Pancreas (tissue), 10 donors: Measurements from ENCODE around the gene TTC31. TPM values are rescaled to one million over a fixed set of nuclear protein-coding genes. Genes with fewer than 3 reads are reported as not detected.

ENCODE experiments used
- ATAC-seq, 4 donors: fragments of 200-7000 bp; cut with Tn5 transposase; one replicate each; pipeline versions ENCODE4 v1.8.0 to v1.9.1; 2020; ENCODE audit warnings: mild to moderate bottlenecking in 4 of 4, moderate library complexity in 4 of 4
- DNase-seq, 6 donors: peaks; one replicate each; pipeline ENCODE4 v3.0.0-alpha.2; 2020
- FAIRE-seq: peaks from 2 replicates; lab custom pipeline; 2012; peaks lifted over from hg19 to GRCh38; lab: Jason Lieb, UNC
- H3K27ac ChIP-seq, 4 donors: fragments of 200-600 bp; sonication (generic); 1 replicate in 3 of 4; 2 replicates in 1 of 4; pipeline versions ENCODE4 v1.5.0 to v1.8.0; 2020
- H3K27me3 ChIP-seq, 4 donors: fragments of 200-600 bp; one replicate each; pipeline ENCODE4 v1.8.0; 2021
- H3K36me3 ChIP-seq, 3 donors: fragments of 200-600 bp; sonication (generic) in 1 of 3; one replicate each; pipeline versions ENCODE4 v1.5.0 to v1.8.0; 2020 to 2021
- H3K4me1 ChIP-seq, 3 donors: fragments of 200-600 bp; one replicate each; pipeline ENCODE4 v1.8.0; 2021
- H3K4me3 ChIP-seq, 4 donors: fragments of 200-600 bp; sonication (generic) in 2 of 4; one replicate each; pipeline versions ENCODE4 v1.5.0 to v1.8.0; 2020 to 2021
- H3K9me3 ChIP-seq, 4 donors: fragments of 200-600 bp; one replicate each; pipeline ENCODE4 v1.8.0; 2021
- WGBS, 2 donors: extraction: QIAGEN DNeasy Blood & Tissue Kit; methylation state at CpG; one replicate each; pipeline ENCODE4 v1.1.7; 2013; 5-methylcytosine and 5-hydroxymethylcytosine counted together
- intact Hi-C, 3 donors: fragments of 100-400 bp; cut with DNase I; formaldehyde crosslinking; loops; one replicate each; pipeline versions ENCODE4 v1.11.1 to v1.14.2; 2022
- polyA plus RNA-seq, 2 donors: library from polyadenylated mRNA; stranded (reverse); fragments of 200-250 nt; gene quantifications; one replicate each; pipeline ENCODE4 v1.2.3, GENCODE V29; 2013
- total RNA-seq, 6 donors: library from RNA; stranded (reverse); fragmentation: NEBNext Ultra II Directional in 4 of 6; extraction: Animal tissue kit (Norgen Biotek cat#: 25700) in 4 of 6; gene quantifications; one replicate each; pipeline versions ENCODE4 v1.2.1 to v1.2.4, GENCODE V29; 2021 to 2023
- TF ChIP-seq, protein P1 (sequence below), 4 donors: fragments of 200-600 bp; sonication (generic) in 3 of 4; IDR thresholded peaks; one replicate each; pipeline versions ENCODE4 v1.5.0 to v1.8.0; 2021; ENCODE audit warnings: antibody characterized with exemption in 4 of 4
- donor health status: healthy with polysubstance abuse.
- donor health status: DM: no; HTN: no; CAD: no; lungs with moderate emphysema.
- donor health status: DM: no; HTN: no; CAD: no.
- donor health status: control.
- donor health status: control.
- donor health status: Bipolar disorder and iron deficiency.
- donor health status: DM: yes; HTN: yes; CAD: no.
- donor health status: DM: no; HTN: no; CAD: no.
- donor health status: DM: no; HTN: no; CAD: no.
- donor health status: DM: yes; HTN: yes; CAD: no.

The TTC31 gene
- total and polyA plus RNA-seq, 8 donors, result 10.1 to 21.2 (median 12.1) TPM

GRCh38 chr2:74502147-74502719, 19.4 kb downstream of the TTC31 start:
- FAIRE-seq, result no peak
- Histone ChIP-seq H3K36me3 (no peaks in the 10 kb centered on the region), H3K9me3 (no peaks in the 10 kb centered on the region), H3K27ac (peak overlapping the region; percentile 23 to 74 (median 48)), H3K4me3 (peak overlapping the region; percentile 38 to 75 (median 52)), H3K4me1 (peaks cover 11 to 33% (median 12%) of the 10 kb centered on the region in 3 donors), H3K27me3 (peaks cover 0 to 6% (median 0%) of the 10 kb centered on the region in 4 donors)
- DNase-seq, result peak in 3 of 6 donors; percentile 37 to 54 (median 47)
- peak; percentile 42 to 63 (median 50) for ATAC-seq
- TF ChIP-seq, protein P1, sequence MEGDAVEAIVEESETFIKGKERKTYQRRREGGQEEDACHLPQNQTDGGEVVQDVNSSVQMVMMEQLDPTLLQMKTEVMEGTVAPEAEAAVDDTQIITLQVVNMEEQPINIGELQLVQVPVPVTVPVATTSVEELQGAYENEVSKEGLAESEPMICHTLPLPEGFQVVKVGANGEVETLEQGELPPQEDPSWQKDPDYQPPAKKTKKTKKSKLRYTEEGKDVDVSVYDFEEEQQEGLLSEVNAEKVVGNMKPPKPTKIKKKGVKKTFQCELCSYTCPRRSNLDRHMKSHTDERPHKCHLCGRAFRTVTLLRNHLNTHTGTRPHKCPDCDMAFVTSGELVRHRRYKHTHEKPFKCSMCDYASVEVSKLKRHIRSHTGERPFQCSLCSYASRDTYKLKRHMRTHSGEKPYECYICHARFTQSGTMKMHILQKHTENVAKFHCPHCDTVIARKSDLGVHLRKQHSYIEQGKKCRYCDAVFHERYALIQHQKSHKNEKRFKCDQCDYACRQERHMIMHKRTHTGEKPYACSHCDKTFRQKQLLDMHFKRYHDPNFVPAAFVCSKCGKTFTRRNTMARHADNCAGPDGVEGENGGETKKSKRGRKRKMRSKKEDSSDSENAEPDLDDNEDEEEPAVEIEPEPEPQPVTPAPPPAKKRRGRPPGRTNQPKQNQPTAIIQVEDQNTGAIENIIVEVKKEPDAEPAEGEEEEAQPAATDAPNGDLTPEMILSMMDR (IDR thresholded peaks at IDR 0.05), result no peak
- intact Hi-C loops, result no loop called here
- WGBS, 2 donors, result 10 to 13% methylated on average over 32 of the region's 32 CpGs

GRCh38 chr2:74502720-74503505, 20.0 kb downstream of the TTC31 start:
- H3K27ac ChIP-seq, result peak overlapping the region; percentile 23 to 74 (median 48)
- TF ChIP-seq, protein P1 (IDR thresholded peaks at IDR 0.05), result no peak
- peak overlapping the region; percentile 38 to 75 (median 52) for H3K4me3 ChIP-seq
- no peaks in the 10 kb centered on the region for H3K9me3 ChIP-seq
- H3K36me3 ChIP-seq, result no peaks in the 10 kb centered on the region
- DNase-seq, result peak; percentile 73 to 90 (median 82)
- H3K4me1 ChIP-seq, result peaks cover 8 to 30% (median 11%) of the 10 kb centered on the region in 3 donors
- intact Hi-C loops, result no loop called here
- 1% methylated on average over 65 to 67 of the region's 67 CpGs for WGBS, 2 donors
- H3K27me3 ChIP-seq, result peaks cover 0 to 6% (median 0%) of the 10 kb centered on the region in 4 donors
- peak; percentile 59 to 66 (median 64) for ATAC-seq
- FAIRE-seq, result no peak

DNA sequence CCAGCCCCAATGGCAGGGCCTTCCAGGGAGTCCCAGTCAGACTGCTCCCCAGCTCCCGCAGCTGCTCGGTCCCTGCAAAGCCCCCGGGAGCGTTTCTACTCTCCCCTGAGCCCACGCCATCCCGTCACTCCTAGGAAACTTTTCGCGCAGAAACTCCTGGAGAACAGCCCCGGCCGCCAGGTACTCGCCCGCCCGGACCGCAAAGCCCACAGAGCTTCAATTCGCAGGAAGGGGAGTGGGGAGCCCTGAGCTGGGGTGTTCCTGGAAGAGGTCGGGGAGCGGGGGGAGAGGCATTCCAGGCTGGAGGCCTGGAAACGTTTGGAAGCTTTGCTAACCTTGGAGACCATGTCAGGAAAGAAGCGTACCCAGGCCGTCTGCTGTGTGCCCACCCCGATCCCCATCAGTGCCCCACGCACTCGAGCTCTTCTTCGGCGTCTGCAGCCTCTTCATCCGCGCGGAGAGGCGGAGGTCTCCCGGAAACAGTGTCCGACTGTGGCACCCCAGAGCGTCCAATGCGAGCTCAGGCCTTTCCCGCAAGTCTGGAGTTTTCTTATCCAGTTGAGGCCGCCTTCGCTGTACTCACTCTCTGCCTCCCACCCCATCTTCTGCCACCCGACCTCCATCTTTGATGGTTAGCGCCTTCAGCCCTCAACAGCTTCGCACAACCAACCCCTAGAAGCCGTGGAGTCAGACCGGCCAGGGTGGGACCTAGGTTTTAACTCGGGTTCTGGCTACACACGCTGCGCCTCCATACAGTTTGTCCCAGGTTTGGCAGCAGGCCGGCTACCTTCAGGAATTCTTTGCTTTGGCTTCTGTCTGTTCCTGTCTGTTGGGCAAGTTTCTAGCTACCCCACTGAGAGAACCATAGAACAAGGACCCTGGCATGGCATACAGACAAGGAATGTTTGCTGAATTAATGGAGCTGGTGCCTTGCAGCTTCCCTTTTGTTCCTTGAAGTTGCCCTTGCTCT, 20.9 kb downstream of the TTC31 start:
- WGBS, 2 donors, result 61 to 64% methylated on average over 45 of the region's 45 CpGs
- TF ChIP-seq, protein P1 (IDR thresholded peaks at IDR 0.05), result no peak
- FAIRE-seq, result no peak
- no peaks in the 10 kb centered on the region for H3K9me3 ChIP-seq
- no peak for ATAC-seq
- intact Hi-C loops, result no loop called here
- DNase-seq, result peak in 2 of 6 donors; percentile 37 to 74
- H3K36me3 ChIP-seq, result no peaks in the 10 kb centered on the region
- peak overlapping the region; percentile 23 to 74 (median 48) for H3K27ac ChIP-seq
- H3K4me3 ChIP-seq, result peak overlapping the region; percentile 38 to 75 (median 52)
- H3K4me1 ChIP-seq, result peaks cover 6 to 33% (median 11%) of the 10 kb centered on the region in 3 donors
- H3K27me3 ChIP-seq, result peaks cover 0 to 6% (median 0%) of the 10 kb centered on the region in 4 donors

GRCh38 chr2:74504591-74504990, 21.7 kb downstream of the TTC31 start:
- Histone ChIP-seq H3K9me3 (no peaks in the 10 kb centered on the region), H3K27ac (no peak overlapping the region), H3K27me3 (peaks cover 0 to under 1% (median 0%) of the 10 kb centered on the region in 4 donors), H3K4me1 (peaks cover 6 to 29% (median 11%) of the 10 kb centered on the region in 3 donors), H3K36me3 (no peaks in the 10 kb centered on the region), H3K4me3 (no peak overlapping the region)
- TF ChIP-seq, protein P1 (IDR thresholded peaks at IDR 0.05), result no peak
- WGBS, 2 donors, result 92 to 96% methylated on average over 3 of the region's 3 CpGs
- DNase-seq (no peak), FAIRE-seq (no peak), ATAC-seq (no peak)
- intact Hi-C loops, result no loop called here
